AML-193 (cell line): ENCODE data around the gene WDR35.
"Not testable (repeated sequence)": the region's sequence is repeated elsewhere in the genome, so short reads cannot be mapped to it uniquely, and the experiment has no call there.

Experiments used
- DNase-seq, 2 experiments: peaks; one replicate each; lab custom pipeline; 2025; lab: John Stamatoyannopoulos, UW

WDR35 gene

DNA sequence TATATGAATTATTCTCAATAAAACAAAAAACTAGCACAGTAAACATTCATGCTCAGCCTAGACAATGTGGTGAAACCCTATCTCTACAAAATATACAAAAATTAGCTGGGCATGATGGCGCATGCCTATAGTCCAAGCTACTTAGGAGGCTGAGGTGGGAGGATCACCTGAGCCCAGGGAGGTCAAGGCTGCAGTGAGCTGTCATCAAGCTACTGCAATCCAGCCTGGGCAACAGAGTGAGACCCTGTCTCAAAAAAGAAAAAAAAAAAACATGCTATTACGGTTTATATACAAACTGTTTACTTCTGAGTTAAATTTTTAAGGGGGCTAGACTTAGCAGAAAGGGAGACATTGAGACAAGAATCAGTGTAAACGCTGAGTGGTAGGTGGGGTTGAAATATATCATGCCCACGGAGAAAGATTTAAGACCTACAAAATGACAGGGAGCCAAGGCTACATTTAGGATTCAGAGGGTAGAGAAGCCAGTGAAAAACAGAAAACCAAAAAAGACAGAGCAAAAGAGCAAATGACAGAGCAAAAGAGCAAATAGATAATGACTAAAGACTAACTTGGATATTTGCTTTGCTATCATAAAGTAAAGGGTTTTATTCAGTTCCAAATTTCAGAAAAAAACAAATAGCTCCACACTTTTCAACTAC, 95.6 kb downstream of the WDR35 start:
- no peak for DNase-seq

DNA sequence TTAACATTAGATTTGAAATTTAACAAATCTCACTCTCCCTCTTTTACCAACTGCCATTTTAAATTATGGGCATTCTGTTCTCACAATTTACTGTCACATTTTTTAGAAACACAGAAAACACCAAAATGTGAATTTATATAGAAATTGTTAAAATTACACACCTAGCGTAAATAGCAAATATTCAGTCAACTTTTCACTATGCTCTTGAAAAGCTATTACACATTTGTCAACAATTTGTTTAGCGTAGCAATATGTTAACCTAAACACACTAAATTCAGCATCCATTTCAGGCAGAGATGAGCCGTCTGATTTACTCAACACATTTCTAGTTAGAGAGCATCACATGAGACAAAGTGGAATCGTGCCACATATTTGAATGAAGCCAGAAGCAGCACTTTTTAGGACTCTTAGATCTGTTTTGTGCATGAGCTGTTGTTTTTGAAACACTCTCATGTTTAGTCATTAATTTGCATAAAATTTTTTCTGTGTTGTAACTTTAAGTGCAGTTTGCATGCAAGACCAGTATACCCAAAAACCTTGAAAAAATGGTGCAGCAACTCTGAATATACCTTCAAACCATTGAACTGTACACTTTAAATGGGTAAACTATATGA, 96.3 kb downstream of the WDR35 start:
- DNase-seq: no peak

DNA sequence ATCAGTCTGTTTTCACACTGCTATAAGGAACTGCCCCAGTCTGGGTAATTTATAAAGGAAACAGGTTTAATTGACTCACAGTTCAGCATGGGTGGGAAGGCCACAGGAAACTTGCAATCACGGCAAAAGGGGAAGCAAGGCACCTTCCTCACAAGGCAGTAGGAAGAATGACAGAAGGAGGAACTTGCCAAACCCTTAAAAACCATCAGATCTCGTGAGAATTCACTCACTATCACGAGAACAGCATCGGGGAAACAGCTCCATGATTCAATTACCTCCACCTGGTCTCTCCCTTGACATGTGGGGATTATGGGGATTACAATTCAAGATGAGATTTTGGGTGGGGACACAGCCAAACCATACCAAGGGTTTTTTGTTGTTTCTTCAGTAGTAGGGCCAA, 97.9 kb downstream of the WDR35 start:
- DNase-seq: peak; percentile 82 to 86

DNA sequence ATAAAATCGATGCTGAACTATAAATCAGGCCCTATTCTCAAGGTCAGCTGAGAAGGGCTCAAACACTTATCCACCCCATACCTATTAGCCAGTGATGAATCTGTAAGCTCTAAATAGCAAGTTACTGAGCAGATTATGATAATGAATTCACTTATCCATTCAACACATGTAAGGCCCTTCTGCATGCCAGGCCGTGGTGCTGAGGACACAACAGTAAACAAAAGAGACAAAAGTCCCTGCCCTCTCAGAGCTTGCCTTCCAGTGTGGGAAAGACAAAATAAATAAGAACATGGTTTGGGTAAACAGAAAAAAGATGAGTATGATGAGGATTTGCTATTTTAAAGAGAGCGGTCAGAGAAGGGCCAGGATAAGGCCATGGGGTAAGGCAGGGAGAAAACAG, 99.8 kb downstream of the WDR35 start:
- no peak for DNase-seq

DNA sequence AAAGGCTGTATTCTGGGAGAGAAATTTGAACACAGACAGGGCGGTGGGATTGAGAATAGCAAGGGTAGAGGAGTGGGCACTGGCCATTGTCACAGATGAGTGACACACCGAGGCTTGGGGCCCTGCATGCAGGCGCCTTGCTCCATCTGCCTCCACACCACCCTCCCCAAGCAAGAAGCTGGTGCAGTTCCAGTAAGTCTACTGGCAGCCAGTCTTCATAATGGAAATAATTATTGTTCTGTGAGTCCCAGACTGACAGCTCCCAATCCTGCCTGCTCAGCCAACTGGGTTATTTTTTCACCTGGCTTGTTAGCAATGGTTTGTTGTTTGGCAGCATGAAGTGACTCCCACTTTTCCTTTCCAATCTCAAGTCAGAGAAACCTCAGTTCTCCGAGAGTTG, 101.1 kb downstream of the WDR35 start:
- DNase-seq: no peak

DNA sequence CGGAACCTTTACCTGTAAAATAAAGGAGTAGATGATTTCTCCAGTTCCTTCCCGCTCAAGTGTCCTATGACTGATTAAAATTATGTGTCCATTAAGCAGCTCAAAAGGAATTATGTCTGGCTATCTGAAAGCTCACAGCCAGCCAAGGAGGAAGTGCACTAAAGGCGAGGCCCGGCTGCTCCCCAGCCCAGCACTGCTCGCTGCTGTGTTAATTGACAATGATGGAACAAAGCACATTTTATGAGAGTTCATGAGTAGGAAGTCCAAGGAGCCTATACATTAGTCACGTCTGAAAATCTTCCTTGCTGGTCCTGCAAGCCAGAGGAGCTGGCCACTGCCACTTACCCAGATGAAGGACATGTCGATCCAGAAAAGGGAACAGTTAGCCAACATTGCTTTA, 102.4 kb downstream of the WDR35 start:
- DNase-seq: no peak

DNA sequence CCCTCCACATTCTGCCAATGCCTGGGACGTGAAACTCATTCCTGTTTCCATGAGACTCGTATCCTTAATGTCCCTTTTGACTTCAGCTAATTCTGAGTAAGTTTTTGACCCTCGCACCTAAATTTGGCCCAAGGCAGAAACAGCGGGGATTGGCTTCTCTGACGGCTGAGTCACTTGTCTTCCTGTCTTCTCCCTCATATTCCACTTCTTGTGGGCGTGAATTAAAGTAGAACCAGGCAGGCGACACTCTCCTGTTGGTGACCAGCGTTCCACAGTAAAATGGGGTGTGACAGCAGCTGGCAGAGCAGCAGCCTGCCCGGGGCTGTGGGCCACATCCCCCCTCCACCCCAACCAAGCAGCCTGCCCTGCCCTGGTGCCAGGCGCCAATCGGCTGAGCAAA, 103.6 kb downstream of the WDR35 start:
- DNase-seq: no peak

DNA sequence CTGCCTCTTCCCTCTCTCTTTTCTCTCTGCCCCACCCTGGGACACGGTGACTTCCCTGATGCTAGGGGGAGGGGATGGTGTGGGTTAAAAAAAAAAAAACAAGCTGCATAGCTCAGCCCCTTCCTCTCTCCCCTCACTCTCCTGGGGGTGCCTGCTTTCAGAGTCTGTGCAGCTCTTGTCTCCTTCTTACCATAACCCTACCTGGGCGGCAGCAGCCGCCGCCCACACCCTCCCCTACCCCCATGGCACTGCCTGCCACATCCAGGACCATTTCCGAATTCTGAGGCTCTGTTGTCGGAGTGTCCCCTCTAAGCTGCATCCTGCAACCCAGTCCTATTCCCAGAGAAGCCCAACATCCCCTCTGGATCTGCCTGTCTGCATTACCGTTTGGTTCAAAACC, 104.1 kb downstream of the WDR35 start:
- no peak for DNase-seq

DNA sequence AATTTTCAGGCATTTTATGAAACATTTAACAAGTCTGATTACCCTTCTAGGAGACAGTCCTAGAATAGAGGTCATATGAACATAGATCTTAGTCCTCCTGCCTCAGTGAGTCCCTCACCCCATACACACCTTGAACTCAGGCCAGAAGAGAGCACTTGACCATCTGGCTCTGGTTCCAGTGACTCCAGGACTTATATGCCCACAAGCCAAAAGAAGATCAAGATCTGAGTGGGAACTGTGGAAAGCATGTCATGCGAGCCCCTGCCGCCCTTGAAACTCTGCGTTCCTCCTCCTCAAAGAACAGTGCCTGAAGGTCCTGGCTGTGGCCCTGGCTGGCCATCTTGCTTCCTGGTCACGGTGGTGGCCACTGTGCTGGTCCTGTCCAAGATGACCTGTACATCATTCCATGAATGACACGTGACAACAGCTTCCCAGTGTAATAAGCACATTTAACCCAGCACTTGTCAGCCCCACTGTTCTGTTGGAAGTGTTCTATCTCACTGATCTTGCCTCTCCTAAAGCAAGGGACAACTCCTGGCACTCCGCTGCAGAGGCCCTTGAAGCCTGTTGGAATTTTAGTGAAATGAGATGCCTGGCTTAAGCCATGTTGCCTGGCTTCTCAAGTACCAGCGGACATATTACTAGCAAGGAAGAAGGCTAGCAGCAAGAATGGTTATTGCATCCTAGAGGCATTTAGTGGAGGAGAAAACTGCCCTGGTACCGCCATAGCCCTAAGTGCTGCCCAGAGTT, 105.8 kb downstream of the WDR35 start:
- DNase-seq: no peak

DNA sequence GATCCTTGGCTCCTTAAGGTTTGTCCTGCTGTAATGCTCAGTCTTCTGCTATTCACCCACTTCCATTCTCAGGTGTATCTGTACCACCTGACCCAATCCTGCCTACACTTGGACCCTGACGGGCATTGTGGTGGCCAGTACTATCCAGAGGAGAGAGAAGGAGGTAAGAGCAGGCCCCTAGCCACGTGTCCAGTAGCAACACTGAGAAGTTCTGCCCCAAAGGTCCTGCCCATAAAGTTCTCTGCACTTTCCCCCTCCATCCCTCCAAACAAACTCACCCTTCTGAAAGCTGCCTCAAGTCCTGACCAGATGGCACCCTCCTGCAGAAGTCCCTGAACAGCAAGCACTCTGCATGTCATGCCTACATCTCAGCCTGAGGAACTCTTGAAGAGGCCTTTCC, 106.4 kb downstream of the WDR35 start:
- DNase-seq: no peak

DNA sequence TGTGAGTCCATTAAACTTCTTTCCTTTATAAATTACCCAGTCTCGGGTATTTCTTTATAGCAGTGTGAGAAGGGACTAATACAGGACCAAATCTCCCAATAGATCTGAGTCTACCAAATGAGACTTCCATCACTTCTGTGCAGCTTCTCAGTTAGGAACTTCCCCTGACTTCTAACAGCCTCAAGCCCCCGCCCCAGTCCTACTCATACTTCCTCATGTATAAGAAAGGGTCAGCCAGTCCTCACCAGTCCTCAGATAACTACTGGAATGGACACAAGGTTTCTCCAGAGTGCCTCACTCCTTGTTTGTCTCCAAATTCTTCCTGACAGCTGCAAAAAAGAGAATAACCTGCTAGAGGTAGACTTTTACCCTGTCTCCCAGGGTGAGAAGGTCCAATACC, 107.6 kb downstream of the WDR35 start:
- no peak for DNase-seq

DNA sequence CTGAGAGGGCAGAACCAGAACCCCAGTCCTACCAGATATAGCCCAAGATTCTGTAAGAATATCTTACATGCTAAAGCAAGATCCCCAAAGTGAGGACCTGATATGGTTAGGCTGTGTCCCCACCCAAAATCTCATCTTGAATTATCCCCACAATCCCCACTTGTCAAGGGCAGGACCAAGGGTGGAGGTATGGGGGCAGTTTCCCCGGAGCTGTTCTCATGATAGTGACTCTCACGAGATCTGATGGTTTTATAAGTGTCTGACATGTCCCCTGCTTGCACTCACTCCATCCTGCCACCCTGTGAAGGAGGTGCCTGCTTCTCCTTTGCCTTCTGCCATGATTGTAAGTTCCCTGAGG, 108.0 kb downstream of the WDR35 start:
- no peak for DNase-seq

DNA sequence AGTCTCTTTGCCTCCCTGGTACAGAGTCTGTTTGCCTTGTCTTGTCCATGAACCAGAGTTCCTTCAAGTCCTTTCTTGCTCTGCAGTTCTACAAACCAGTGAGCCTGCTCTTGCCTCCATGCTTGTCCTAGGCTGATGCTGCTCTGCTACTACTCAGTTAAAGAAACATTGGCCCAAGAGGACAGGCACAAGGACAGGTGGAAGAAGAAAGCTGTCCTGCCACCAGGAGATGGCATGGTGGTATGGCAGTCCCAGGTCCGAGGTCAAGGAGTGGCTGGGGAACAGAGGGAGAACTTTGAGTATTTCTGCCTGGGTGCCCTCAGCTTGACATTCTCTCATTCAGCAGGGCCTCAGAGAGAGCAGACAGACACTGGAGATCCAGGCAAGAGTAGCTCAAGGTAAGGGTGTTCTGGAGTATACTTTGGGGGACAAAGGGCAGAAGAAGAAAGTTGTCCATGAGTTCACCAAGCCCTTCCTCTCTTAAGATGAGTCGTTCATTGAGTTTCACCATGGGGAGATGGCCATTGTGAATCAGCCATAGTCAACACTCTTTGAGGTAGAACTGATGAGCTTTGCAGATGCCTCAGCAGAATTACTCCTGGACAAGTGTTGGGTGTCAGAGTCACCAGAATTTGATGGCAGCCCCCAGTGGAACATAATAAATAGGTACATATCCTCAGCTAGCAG, 108.5 kb downstream of the WDR35 start:
- DNase-seq: no peak

DNA sequence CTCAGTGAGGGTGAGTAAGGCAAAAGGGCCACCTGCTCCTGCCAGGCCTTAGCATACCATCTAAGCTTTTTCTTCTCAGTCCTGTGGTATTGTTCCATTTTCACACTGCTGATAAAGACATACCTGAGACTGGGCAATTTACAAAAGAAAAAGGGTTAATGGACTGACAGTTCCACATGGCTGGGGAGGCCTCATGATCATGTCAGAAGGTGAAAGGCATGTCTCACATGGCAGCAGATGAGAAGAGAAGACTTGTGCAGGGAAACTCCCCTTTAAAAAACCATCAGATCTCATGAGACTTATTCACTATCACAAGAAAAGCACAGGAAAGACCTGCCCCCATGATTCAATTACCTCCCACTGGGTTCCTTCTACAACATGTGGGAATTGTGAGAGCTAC, 109.7 kb downstream of the WDR35 start:
- not testable (repeated sequence) for DNase-seq

DNA sequence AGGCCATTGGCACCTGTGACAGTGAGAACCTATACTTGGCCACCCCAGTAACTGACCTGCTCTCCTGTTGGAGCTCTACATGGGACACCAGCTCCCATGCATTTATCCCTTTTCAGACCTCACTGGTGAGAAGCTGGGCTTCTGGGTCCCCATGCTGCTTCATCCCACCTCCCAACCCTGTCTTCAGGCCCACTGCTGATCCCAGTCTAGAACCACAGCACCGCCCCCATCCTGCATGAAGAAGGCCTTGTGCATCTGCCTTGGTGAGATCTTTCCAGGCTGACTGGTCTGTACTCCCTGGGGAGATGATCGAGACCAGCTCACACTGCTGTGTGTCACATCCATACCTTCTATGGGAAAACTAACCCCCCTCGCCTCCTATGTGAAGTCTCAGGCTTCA, 110.8 kb downstream of the WDR35 start:
- DNase-seq: no peak

DNA sequence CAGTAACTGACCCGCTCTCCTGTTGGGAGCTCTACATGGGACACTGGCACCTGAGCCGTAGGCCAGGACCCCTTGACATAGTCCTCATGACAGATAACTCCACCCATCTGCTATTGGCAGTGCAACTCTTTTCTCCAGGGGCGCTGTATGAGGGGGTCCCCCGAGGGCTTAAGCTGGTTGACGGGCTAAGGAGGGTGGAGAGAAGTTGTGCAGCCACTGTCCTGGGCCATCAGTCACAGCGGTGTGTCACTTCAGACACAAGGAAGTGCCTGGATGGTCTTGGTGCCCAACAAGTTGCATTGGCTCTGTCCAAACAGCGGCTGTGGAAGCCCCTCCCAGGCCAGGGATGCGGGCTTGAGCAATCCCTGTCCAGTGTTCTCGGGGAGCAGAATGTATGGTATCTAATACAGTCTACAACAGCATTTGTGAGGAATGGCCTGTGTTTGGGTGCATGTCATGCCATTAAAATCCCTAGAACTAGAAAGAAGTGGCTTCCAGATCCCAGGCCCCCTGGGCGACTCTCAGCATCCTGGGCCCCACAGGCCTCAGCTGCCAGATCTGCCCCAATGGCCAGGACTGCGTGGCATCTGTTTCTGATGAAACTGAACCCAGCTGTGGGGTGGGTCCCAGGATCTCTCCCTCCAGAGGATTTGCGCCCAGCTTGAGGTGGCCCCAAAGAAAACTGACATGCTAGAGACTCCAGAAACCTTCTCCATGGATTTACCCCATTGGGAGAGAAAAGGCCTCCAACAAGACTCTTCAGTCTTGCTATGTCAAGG, 111.4 kb downstream of the WDR35 start:
- no peak for DNase-seq

DNA sequence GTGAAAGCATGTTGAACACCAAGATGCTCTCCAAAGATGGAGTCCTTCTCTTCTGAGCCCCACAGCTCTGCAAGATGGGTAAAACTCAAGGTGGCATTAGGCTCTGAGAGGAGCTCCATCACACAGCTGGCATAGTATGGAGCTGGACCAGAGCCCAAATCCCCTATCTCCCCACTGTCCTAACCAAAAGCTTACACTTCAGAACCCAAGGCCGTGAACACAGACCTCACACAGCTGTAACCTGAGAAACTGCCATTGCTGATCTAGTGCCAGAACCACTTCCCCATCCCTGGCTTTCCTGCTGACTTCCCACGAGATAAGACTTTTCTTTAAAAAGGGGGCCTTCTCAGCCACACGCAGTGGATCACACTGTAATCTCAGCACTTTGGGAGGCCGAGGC, 113.2 kb downstream of the WDR35 start:
- DNase-seq: no peak

DNA sequence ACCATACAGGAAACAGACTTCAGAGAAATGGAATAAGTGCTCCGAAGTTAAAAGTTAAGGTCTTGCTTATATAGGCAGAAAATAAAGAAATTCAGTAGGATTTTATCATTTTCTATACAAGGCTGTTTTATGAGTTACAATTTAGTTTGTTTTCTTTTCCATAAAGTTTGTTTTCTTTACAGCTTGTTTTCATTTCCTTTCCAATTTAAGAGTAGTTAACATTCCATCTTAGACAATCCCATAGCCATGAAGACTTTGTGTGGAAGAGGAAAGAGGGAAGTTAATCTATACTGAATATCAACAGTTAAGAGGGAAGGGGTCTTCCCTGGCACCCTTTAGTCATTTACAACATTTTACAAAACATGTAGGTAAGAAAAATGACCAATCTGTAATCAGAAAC, 114.6 kb downstream of the WDR35 start:
- no peak for DNase-seq

DNA sequence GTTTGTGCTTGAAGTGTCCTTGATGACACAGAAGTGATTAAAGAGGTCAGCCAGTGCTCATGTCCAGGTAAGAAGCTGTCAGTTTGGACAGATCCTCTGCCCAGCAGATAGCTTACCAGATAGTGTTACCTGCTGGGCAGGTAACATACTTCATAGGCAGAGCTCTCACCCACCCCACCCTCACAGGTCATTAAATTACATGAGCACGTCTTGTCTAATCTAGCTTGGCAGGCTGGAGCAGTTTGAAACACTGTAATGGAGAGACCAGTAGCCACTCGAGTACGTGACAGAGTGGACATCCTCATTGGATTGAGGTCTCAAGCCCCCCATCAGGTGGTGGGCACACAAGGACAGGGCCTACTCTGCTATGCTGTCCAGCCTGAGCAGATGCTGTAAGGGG, 115.2 kb downstream of the WDR35 start:
- DNase-seq: no peak

DNA sequence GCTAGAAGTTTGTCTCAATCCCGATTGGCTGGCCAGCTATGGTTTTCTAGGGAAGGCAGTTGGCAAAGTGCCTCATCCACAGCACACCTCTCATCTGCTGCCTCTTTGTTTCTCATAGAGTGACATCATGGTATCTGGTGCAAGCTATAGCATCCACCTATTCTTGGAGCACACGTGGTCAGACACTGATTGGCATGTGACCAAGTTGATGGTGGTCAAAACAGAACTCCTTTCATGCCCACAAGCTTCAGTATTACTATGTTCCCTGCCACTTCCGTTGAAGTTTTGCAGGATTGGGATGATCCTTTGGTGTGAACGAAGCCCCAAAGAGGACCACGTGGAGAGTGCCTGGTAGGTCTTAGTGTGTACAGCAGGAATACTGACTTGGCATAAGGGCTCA, 116.9 kb downstream of the WDR35 start:
- no peak for DNase-seq

DNA sequence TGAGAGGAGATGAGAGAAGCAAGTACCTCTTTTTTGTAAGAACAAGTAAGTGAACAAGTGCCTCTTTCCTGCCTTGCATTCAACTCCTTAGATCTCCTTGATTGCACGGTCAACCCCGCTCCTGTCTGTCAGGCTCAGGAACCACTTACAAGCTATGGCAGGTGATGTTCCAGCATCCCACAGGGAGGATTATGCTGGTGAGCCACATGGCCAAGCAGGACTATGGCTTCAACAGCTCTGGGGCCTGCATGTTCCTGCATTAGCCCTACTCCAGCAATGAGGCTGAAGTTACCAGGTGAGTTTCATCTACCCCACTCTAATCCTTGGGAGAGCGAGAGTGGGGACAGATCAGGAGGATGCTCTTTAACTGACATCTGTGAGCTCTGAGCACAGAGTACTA, 117.6 kb downstream of the WDR35 start:
- DNase-seq: no peak

DNA sequence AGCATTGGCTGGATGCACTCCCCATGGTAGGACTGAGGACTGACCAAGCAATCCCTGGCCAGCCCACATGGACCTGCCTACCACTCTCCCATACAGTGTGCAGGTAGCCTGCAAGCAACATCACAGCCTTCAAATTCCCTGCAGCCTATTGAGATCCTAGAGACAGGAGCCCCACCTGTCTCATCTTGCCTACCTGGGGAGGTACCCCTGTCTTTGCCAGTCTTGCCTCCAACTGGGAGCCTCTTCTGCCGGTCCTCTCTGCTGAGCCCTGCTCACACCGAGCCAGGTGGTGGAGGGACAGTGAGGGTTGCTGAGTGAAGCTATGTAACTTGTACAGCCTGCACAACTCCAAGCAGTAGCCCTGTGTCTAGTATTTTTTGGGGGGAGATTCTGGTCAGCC, 118.1 kb downstream of the WDR35 start:
- no peak for DNase-seq
